Cardiac muscle cell (in vitro differentiated cells and primary cell): ENCODE measurements around the gene PDE2A. TPM values are rescaled to one million over a fixed set of nuclear protein-coding genes. Genes with fewer than 3 reads are reported as not detected.

Source experiments
- DNase-seq, 2 donors: peaks; one replicate each; pipeline versions ENCODE4 v3.0.0 to v3.0.0-alpha.2; 2010 to 2017; ENCODE audit warnings: low read depth in 1 of 2, low spot score in 1 of 2
- H3K27ac ChIP-seq: fragments of 200-600 bp; sonication (generic); 2 replicates; pipeline ENCODE4 v1.5.1; 2016
- H3K27me3 ChIP-seq: fragments of 200-600 bp; sonication (generic); 2 replicates; pipeline ENCODE4 v1.6.0; 2016; ENCODE audit warnings: control low read depth
- H3K36me3 ChIP-seq: fragments of 200-600 bp; sonication (generic); 2 replicates; pipeline ENCODE4 v1.5.1; 2016; ENCODE audit warnings: control low read depth
- H3K4me1 ChIP-seq: fragments of 200-600 bp; sonication (generic); 2 replicates; pipeline ENCODE4 v1.8.1; 2017; ENCODE audit warnings: low read depth, mild to moderate bottlenecking, mixed run types
- H3K4me3 ChIP-seq: fragments of 200-600 bp; sonication (generic); 2 replicates; pipeline ENCODE4 v1.5.1; 2016; ENCODE audit warnings: mild to moderate bottlenecking
- H3K9me3 ChIP-seq: fragments of 200-600 bp; sonication (generic); 2 replicates; pipeline ENCODE4 v1.5.1; 2017; ENCODE audit warnings: low read depth, mild to moderate bottlenecking, control low read depth
- polyA plus RNA-seq: library from polyadenylated mRNA; unstranded; fragments of >200 nt; fragmentation: Nextera tagmentation; extraction: Ambion mirVana; gene quantifications from 2 replicates; pipeline ENCODE4 v1.2.1, GENCODE V29; 2016
- total RNA-seq: library from RNA; depleted of rRNA; stranded (reverse); fragments of >200 nt; gene quantifications from 2 replicates; pipeline ENCODE4 v1.2.3, GENCODE V29; 2016
- TF ChIP-seq, protein P1 (sequence below): IDR thresholded peaks from 2 replicates; pipeline ENCODE4 v1.5.1; 2012; ENCODE audit warnings: low read depth, mild to moderate bottlenecking, low read length

Gene PDE2A
- total and polyA plus RNA-seq, 2 experiments from 2014 or later: 0.92 TPM; not detected in 1

DNA sequence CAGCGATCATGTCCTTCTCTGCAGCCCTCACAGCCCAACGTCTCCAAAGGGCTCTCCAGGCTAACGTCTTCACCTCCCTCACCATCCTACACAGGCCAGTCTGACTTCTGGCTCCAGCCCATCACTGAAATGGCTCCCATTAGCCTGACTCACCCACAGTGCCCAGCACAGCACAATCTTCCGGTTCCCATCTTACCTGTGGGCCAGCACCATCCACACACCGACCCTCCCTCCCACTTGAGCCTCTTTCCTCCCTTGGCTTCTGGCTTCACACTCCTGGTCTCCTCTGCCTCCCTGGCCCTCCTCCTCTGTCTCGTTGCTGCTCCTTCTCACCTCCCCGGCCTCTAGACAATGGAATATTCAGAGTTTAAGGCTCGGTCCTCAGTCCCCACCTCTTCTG lies 51.2 kb downstream of the PDE2A start:
- Histone ChIP-seq H3K4me3 (no peak overlapping the region), H3K27me3 (peaks cover 2% of the 10 kb centered on the region), H3K9me3 (no peaks in the 10 kb centered on the region), H3K36me3 (no peaks in the 10 kb centered on the region), H3K27ac (no peak overlapping the region), H3K4me1 (peaks cover 13% of the 10 kb centered on the region)
- TF ChIP-seq, protein P1, sequence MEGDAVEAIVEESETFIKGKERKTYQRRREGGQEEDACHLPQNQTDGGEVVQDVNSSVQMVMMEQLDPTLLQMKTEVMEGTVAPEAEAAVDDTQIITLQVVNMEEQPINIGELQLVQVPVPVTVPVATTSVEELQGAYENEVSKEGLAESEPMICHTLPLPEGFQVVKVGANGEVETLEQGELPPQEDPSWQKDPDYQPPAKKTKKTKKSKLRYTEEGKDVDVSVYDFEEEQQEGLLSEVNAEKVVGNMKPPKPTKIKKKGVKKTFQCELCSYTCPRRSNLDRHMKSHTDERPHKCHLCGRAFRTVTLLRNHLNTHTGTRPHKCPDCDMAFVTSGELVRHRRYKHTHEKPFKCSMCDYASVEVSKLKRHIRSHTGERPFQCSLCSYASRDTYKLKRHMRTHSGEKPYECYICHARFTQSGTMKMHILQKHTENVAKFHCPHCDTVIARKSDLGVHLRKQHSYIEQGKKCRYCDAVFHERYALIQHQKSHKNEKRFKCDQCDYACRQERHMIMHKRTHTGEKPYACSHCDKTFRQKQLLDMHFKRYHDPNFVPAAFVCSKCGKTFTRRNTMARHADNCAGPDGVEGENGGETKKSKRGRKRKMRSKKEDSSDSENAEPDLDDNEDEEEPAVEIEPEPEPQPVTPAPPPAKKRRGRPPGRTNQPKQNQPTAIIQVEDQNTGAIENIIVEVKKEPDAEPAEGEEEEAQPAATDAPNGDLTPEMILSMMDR: no peak
- DNase-seq: no peak

DNA sequence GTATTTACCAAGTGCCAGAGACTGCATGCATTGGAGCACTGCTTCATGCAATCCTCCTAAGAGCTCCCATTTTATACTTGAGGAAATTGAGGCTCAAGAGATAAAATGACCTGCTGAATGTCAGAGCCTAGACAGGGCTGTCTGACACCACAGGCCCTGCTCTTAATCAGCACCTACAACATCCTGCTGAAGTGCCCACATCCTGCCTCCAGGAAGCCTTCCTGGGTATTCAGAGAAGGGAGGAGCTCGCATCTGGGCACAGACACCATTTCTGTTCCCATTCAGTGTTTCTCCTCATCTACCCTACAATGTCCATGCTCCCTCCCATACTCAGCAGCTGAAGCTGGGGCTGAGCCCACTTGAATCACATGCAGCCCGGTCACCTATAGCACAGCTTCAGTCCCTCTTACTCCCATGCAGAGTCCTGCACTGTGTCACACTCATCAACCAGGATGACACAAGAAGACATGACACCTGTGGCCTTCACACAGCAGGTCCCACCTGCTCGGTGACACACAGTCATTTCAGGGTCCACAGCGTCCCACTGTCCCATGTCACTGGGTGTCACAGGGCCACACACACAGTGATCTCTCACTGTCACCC lies 53.1 kb downstream of the PDE2A start:
- peaks cover 12% of the 10 kb centered on the region for H3K4me1 ChIP-seq
- peaks cover 2% of the 10 kb centered on the region for H3K27me3 ChIP-seq
- H3K27ac ChIP-seq: no peak overlapping the region
- DNase-seq: no peak
- TF ChIP-seq, protein P1: no peak
- no peaks in the 10 kb centered on the region for H3K9me3 ChIP-seq
- no peaks in the 10 kb centered on the region for H3K36me3 ChIP-seq
- H3K4me3 ChIP-seq: no peak overlapping the region

DNA sequence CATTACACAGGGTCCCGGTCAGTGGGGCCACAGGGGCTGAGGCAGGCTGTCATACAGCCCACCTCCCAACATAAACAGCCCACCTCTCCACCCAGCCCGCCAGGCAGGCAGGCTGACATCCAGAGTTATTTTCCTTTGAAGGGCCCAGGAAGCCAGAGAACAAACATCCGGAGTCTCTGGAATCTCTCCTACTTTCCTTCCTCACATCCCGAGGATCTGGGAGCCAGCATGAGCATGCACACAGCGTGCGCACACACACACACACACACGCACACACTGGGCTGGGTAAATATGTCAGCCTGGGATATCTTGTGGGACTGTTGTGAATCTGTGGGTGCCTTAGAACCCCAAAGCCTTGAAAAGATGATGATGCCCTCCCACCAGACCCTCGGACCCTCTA lies 55.4 kb downstream of the PDE2A start:
- peak in 1 of 2 donors; percentile 55 for DNase-seq

DNA sequence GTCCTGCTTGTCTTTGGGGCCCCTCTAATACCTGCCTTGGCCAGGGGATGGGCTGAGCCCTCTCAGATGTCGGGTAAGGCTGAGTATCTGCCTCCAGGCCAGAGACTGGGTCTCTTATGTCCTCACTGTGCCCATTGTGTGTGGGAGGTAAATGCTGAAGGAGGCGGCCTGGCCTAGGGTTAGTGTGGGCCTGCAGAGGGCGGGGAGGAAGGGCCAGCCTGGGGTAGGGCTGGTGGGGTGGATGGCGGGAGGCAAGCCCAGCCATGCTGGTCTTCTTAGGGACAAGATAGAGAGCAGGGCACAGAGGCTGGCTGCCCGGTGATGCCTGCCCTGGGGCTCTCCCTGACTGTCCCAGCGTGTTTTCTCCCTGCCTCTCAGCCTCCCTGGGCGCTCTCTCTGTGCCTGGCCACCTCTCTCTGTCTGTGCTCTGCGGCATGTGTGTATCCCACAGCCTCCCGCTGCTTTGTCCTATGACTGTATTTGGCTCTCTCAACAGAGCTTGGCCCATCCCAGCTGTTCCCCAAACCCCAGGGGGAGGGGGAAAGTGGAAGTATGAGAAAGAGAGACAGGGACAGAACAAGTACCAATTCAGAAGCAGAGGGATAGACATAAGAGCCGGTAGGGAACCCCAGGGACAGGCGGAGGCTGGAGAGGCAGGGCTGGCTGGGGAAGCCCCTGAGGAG lies 57.0 kb downstream of the PDE2A start:
- H3K27me3 ChIP-seq: no peaks in the 10 kb centered on the region
- no peaks in the 10 kb centered on the region for H3K9me3 ChIP-seq
- DNase-seq: peak in 1 of 2 donors; percentile 39
- peaks cover 6% of the 10 kb centered on the region for H3K4me1 ChIP-seq
- H3K4me3 ChIP-seq: no peak overlapping the region
- no peak overlapping the region for H3K27ac ChIP-seq
- TF ChIP-seq, protein P1: no peak
- no peaks in the 10 kb centered on the region for H3K36me3 ChIP-seq

More for the DNA sequence above, 55.4 kb downstream of the PDE2A start:
- Histone ChIP-seq H3K9me3 (no peaks in the 10 kb centered on the region), H3K4me1 (peaks cover 6% of the 10 kb centered on the region), H3K27ac (no peak overlapping the region), H3K4me3 (no peak overlapping the region), H3K27me3 (peaks cover 2% of the 10 kb centered on the region), H3K36me3 (no peaks in the 10 kb centered on the region)
- TF ChIP-seq, protein P1: no peak

DNA sequence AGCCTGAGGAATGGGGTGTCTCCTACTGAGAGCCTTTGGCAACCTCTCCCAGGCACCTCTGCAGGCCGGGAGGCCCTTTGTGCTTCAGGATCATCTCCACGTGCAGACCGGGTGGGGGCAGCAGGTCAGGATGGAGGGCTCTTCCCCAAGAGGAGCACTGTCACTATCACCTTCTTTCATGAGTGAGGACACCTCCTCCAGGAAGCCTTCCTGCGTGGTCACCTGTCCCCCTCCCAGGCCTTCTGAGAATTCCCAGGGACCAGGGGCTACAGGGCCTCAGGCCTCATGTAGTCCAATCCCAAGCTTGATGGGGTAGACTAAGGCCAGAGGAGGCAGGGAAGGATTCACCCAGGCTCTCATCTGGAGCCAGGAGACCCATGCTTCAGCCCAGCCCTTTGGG lies 57.6 kb downstream of the PDE2A start:
- Histone ChIP-seq H3K4me1 (peaks cover 6% of the 10 kb centered on the region), H3K36me3 (no peaks in the 10 kb centered on the region), H3K4me3 (no peak overlapping the region), H3K9me3 (no peaks in the 10 kb centered on the region), H3K27ac (no peak overlapping the region), H3K27me3 (no peaks in the 10 kb centered on the region)
- DNase-seq: no peak
- TF ChIP-seq, protein P1: no peak
